ENCODE results near the gene EXOSC1. TPM values are rescaled to one million over a fixed set of nuclear protein-coding genes. Genes with fewer than 3 reads are reported as not detected.

EXOSC1 gene
- total RNA-seq, 4 donors from 2014 or later = 24.9 to 54.5 (median 28.0) TPM

DNA sequence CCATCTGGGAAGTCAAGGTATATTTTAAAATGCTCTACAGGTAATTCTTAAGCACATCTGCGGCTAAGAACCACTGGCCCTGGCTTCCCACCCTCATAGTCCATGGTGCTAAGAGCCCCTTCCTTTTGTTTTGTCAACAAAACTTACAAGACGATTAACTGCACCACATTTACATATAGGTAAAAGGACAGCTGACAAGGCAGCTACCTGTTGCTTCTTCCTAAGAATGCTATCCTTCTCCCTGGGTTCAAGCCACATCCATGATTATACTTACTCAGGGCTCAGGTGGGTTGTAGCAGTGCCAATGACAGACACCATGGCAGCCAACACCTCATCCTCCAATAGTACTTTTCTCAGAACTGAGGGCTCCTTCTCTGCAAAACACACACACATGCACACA lies 16.5 kb upstream of the EXOSC1 start:
- TF ChIP-seq POLR2A (IDR thresholded peaks at IDR 0.05) = no peak
- TF ChIP-seq POLR2AphosphoS5 (IDR thresholded peaks at IDR 0.05) = no peak
- TF ChIP-seq, protein P1, sequence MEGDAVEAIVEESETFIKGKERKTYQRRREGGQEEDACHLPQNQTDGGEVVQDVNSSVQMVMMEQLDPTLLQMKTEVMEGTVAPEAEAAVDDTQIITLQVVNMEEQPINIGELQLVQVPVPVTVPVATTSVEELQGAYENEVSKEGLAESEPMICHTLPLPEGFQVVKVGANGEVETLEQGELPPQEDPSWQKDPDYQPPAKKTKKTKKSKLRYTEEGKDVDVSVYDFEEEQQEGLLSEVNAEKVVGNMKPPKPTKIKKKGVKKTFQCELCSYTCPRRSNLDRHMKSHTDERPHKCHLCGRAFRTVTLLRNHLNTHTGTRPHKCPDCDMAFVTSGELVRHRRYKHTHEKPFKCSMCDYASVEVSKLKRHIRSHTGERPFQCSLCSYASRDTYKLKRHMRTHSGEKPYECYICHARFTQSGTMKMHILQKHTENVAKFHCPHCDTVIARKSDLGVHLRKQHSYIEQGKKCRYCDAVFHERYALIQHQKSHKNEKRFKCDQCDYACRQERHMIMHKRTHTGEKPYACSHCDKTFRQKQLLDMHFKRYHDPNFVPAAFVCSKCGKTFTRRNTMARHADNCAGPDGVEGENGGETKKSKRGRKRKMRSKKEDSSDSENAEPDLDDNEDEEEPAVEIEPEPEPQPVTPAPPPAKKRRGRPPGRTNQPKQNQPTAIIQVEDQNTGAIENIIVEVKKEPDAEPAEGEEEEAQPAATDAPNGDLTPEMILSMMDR (IDR thresholded peaks at IDR 0.05) = no peak
- Histone ChIP-seq H3K27ac (no peak overlapping the region), H3K4me1 (peaks cover 0 to 13% (median 0%) of the 10 kb centered on the region in 3 donors), H3K4me3 (no peak overlapping the region), H3K36me3 (peaks cover 0 to 100% of the 10 kb centered on the region in 2 donors), H3K9me3 (no peaks in the 10 kb centered on the region), H3K27me3 (no peaks in the 10 kb centered on the region)
- ATAC-seq = no peak
- WGBS, 2 donors (ENCODE audit: low coverage in 1 of 2) = 68 to 86% methylated on average over 2 of the region's 2 CpGs

DNA sequence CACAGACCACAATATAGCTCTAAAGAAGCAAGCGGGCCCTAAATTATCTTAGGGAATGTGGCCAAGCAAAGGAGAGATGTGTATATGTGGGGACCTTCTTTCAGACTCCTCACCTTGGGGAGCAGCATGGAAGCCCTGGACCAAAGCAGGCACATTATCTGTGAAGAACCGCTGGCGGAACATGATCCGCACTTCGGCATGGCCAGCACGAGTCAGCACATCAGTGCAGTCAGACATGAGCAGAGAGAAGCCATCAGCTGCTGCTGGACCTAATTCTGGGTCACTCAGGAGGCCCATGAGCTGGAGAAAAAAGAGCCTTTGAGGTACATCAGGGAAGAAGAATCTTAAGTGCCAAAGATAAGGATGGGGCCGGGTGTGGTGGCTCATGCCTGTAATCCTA lies 14.1 kb upstream of the EXOSC1 start:
- Histone ChIP-seq H3K9me3 (no peaks in the 10 kb centered on the region), H3K4me1 (peaks cover 0 to 16% (median 0%) of the 10 kb centered on the region in 3 donors), H3K27me3 (no peaks in the 10 kb centered on the region), H3K4me3 (no peak overlapping the region), H3K36me3 (peaks cover 0 to 100% of the 10 kb centered on the region in 2 donors), H3K27ac (no peak overlapping the region)
- no peak for ATAC-seq
- TF ChIP-seq, protein P1 (IDR thresholded peaks at IDR 0.05) = no peak
- no peak for TF ChIP-seq POLR2AphosphoS5 (IDR thresholded peaks at IDR 0.05)
- no peak for TF ChIP-seq POLR2A (IDR thresholded peaks at IDR 0.05)
- no peak for TF ChIP-seq EP300 (IDR thresholded peaks at IDR 0.05)
- WGBS, 2 donors (ENCODE audit: low coverage in 1 of 2) = 81% methylated on average over 5 to 6 of the region's 7 CpGs

DNA sequence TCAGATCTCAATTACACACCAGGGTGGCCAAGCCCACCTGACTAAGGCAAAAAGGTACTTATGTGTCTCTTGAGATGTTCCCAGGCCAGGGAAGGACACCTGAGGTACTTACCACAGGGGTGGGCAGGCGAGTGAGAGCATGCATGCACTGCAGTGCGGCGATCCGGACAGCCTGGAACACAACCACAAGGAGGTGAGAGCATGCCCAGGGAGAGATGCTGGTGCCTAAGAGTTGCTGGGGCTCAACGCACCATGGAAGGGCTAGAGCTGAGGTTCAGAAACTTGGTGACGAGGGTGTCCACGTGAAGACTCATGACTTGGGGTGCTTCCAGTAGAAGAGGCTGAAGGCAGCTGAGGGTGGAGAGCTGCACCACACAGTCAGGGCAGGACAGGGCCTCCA lies 13.3 kb upstream of the EXOSC1 start:
- no peak for ATAC-seq
- 82 to 91% methylated on average over 3 to 6 of the region's 7 CpGs for WGBS, 2 donors (ENCODE audit: low coverage in 1 of 2)
- Histone ChIP-seq H3K27me3 (no peaks in the 10 kb centered on the region), H3K27ac (no peak overlapping the region), H3K4me3 (no peak overlapping the region), H3K9me3 (no peaks in the 10 kb centered on the region), H3K36me3 (peaks cover 0 to 93% of the 10 kb centered on the region in 2 donors), H3K4me1 (peaks cover 0 to 21% (median 0%) of the 10 kb centered on the region in 3 donors)
- TF ChIP-seq, protein P1 (IDR thresholded peaks at IDR 0.05) = no peak
- TF ChIP-seq POLR2A (IDR thresholded peaks at IDR 0.05) = no peak
- no peak for TF ChIP-seq POLR2AphosphoS5 (IDR thresholded peaks at IDR 0.05)
- no peak for TF ChIP-seq EP300 (IDR thresholded peaks at IDR 0.05)

DNA sequence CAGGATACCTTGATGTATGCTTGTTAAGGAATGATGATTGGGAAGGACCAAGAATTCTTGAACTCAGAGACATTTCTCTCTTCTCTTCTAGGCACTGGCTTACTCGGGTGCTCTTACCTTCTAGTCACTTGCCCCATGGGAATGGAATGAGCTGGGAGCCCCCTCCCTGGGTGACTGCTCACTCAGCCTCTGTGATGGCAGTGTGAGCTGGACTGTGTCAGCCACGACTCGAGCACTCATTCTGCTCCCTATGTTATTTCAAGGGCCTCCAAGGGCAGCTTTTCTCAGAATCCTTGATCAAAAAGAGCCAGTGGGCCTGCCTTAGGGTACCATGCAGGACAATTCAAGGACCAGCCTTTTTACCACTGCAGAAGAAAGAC lies 10.9 kb upstream of the EXOSC1 start:
- Histone ChIP-seq H3K4me1 (peaks cover 0 to 33% (median 0%) of the 10 kb centered on the region in 3 donors), H3K27ac (no peak overlapping the region), H3K27me3 (no peaks in the 10 kb centered on the region), H3K9me3 (no peaks in the 10 kb centered on the region), H3K36me3 (peaks cover 0 to 93% of the 10 kb centered on the region in 2 donors), H3K4me3 (no peak overlapping the region)
- TF ChIP-seq EP300 (IDR thresholded peaks at IDR 0.05) (no peak), POLR2A (IDR thresholded peaks at IDR 0.05) (no peak), POLR2AphosphoS5 (IDR thresholded peaks at IDR 0.05) (no peak)
- TF ChIP-seq, protein P1 (IDR thresholded peaks at IDR 0.05) = no peak
- 60 to 77% methylated on average over 1 to 3 of the region's 3 CpGs for WGBS, 2 donors (ENCODE audit: low coverage in 1 of 2)
- ATAC-seq = no peak

DNA sequence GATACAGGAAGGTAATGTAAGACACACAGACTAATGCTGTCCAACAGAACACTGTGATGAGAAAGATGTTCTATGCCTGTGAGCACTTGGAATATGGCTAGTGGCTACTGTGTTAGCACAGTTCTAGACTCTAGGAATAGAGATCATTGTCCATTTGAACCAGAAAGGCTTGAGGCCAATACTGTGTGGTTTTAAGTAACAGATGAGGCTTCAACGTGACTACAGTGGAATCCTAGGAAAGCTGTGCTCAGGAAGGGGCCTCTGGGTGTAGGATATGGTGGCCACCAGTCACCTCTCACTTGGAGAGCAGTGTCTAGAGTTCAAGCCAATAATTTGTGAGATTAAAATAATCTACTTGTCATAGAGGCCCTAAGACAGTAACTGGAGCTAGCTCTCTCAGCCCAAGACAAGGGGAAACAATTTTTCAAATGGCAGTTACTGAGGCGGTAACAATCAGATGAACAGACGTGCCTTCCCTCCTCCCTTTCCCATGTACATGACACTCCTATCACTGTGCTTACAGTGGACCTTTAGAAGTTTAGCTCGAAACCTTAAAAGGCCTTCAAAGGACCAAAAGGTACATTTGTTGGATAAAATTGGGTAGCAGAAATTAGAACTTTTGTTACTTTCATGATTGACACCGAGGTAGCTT lies 10.4 kb upstream of the EXOSC1 start:
- H3K27ac ChIP-seq = peak overlapping the region in 1 of 4 donors; percentile 53

More for the DNA sequence above, 10.4 kb upstream of the EXOSC1 start:
- ATAC-seq = no peak
- no peak overlapping the region for H3K4me3 ChIP-seq
- H3K4me1 ChIP-seq = peaks cover 0 to 37% (median 0%) of the 10 kb centered on the region in 3 donors
- peaks cover 0 to 91% of the 10 kb centered on the region in 2 donors for H3K36me3 ChIP-seq
- 60 to 62% methylated on average over 5 of the region's 5 CpGs for WGBS, 2 donors (ENCODE audit: low coverage in 1 of 2)
- TF ChIP-seq, protein P1 (IDR thresholded peaks at IDR 0.05) = no peak
- TF ChIP-seq POLR2AphosphoS5 (IDR thresholded peaks at IDR 0.05) (no peak), POLR2A (IDR thresholded peaks at IDR 0.05) (no peak), EP300 (IDR thresholded peaks at IDR 0.05) (no peak)
- H3K9me3 ChIP-seq = no peaks in the 10 kb centered on the region
- no peaks in the 10 kb centered on the region for H3K27me3 ChIP-seq

Measured in gastroesophageal sphincter (tissue), 4 donors.